SU-DHL-6 (cell line): ENCODE data around the gene CPA4.

ENCODE experiments used
- H2AFZ ChIP-seq: fragments of 200-600 bp; sonication (generic); 2 replicates; pipeline ENCODE4 v1.6.1; 2014; ENCODE audit warnings: low read depth, mild to moderate bottlenecking, moderate library complexity, mixed read lengths, antibody characterized with exemption, low read length; ENCODE audit not compliant: severe bottlenecking
- H3F3A ChIP-seq: fragments of 200-600 bp; shearing (Covaris generic); 2 replicates; pipeline ENCODE4 v1.6.0; 2016; ENCODE audit warnings: antibody characterized with exemption, mild to moderate bottlenecking; ENCODE audit not compliant: insufficient read depth
- H3K27ac ChIP-seq: fragments of 200-600 bp; sonication (generic); 2 replicates; pipeline ENCODE4 v1.5.1; 2016; ENCODE audit warnings: low read depth, mild to moderate bottlenecking, low read length, moderate library complexity, mixed read lengths
- H3K27me3 ChIP-seq: fragments of 200-600 bp; sonication (generic), shearing (Covaris generic); 2 replicates; pipeline ENCODE4 v1.6.0; 2014; ENCODE audit warnings: mild to moderate bottlenecking, low read length
- H3K36me3 ChIP-seq: fragments of 200-600 bp; sonication (generic); 2 replicates; pipeline ENCODE4 v1.6.1; 2014; ENCODE audit warnings: mild to moderate bottlenecking, low read length, mixed read lengths
- H3K4me2 ChIP-seq: fragments of 300-600, 200-600 bp; shearing (Covaris generic), sonication (generic); 2 replicates; pipeline ENCODE4 v1.6.0; 2014; ENCODE audit warnings: low read length, low read depth, mild to moderate bottlenecking; ENCODE audit not compliant: poor library complexity, severe bottlenecking
- H3K4me3 ChIP-seq: fragments of 200-600 bp; sonication (generic); 2 replicates; pipeline ENCODE4 v1.5.1; 2014; ENCODE audit warnings: antibody characterized with exemption, low read length, mild to moderate bottlenecking, mixed read lengths; ENCODE audit not compliant: insufficient read depth, poor library complexity, severe bottlenecking
- H3K79me2 ChIP-seq: fragments of 200-600 bp; sonication (generic); 2 replicates; pipeline ENCODE4 v1.6.1; 2014; ENCODE audit warnings: mild to moderate bottlenecking, low read length, moderate library complexity; ENCODE audit not compliant: insufficient read depth
- H3K9ac ChIP-seq: fragments of 200-600 bp; sonication (generic); 2 replicates; pipeline ENCODE4 v1.7.0; 2014; ENCODE audit warnings: mild to moderate bottlenecking, low read length
- H3K9me2 ChIP-seq: fragments of 200-600 bp; sonication (generic); replicated peaks from 2 replicates; pipeline ENCODE4 v1.6.1; 2014; ENCODE audit warnings: low read length; ENCODE audit not compliant: insufficient read depth
- H3K9me3 ChIP-seq: fragments of 200-600 bp; sonication (generic); 2 replicates; pipeline ENCODE4 v1.6.1; 2014; ENCODE audit warnings: low read length, mixed read lengths; ENCODE audit not compliant: insufficient read depth
- H4K20me1 ChIP-seq: fragments of 200-600 bp; sonication (generic); 2 replicates; pipeline ENCODE4 v1.6.1; 2014; ENCODE audit warnings: low read depth, mild to moderate bottlenecking, antibody characterized with exemption, low read length, moderate library complexity, mixed read lengths
- EZH2phosphoT487 ChIP-seq: fragments of 200-600 bp; sonication (generic), shearing (Covaris generic); conservative IDR thresholded peaks from 2 replicates; pipeline ENCODE4 v1.6.1; 2018; ENCODE audit warnings: mild to moderate bottlenecking, antibody characterized with exemption, low read length, moderate library complexity, mixed read lengths
- TF ChIP-seq, protein P1 (sequence below): fragments of 200-600 bp; sonication (generic); IDR thresholded peaks from one replicate; pipeline ENCODE4 v1.5.1; 2017; ENCODE audit warnings: antibody characterized with exemption, mild to moderate bottlenecking, low read length, moderate library complexity; ENCODE audit not compliant: insufficient read depth, poor library complexity, severe bottlenecking

The CPA4 gene

DNA sequence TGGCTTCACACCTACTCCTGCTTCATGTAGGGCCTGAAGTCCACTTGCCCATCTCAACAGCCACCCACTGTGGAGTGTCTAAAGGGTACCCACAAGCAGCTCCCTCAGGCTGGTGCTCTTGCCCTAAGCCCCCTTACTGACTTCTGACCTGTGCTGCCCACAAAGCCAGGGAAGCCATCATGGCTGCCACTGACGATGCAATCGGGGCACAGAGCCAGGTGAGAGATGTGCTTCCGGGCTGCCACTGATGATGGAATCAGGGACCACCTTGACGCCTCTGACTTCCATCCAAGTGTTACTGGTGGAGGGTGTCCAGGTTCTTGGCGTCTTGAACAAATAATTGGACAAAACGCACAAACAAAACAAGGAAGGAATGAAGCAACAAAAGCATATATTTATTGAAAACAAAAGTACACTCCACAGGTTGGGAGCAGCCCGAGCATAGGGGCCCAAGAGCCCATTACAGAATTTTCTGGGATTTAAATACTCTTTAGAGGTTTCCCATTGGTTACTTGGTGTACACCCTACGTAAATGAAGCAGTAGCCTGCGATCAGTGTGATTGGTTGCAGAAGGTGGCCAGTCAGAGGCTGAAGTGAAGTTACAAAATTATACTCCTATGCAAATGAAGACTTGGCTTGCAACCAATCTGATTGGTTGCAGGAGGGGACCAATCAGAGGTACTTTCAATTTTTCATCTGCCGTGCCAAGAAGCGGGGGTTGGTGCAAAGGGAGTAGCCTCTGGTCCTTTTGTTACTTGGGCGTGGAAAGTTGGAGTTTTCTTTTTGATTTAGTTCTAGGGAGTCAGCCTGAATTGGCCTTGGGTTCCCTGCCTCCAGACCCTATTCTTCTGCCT lies 21.8 kb upstream of the CPA4 start:
- H3K27ac ChIP-seq, result no peak overlapping the region
- H2AFZ ChIP-seq, result peak overlapping the region; percentile 12
- no peak overlapping the region for H3K9ac ChIP-seq
- no peak overlapping the region for H3K4me3 ChIP-seq
- no peak overlapping the region for H3K4me2 ChIP-seq
- H3K79me2 ChIP-seq, result no peaks in the 10 kb centered on the region
- TF ChIP-seq, protein P1, sequence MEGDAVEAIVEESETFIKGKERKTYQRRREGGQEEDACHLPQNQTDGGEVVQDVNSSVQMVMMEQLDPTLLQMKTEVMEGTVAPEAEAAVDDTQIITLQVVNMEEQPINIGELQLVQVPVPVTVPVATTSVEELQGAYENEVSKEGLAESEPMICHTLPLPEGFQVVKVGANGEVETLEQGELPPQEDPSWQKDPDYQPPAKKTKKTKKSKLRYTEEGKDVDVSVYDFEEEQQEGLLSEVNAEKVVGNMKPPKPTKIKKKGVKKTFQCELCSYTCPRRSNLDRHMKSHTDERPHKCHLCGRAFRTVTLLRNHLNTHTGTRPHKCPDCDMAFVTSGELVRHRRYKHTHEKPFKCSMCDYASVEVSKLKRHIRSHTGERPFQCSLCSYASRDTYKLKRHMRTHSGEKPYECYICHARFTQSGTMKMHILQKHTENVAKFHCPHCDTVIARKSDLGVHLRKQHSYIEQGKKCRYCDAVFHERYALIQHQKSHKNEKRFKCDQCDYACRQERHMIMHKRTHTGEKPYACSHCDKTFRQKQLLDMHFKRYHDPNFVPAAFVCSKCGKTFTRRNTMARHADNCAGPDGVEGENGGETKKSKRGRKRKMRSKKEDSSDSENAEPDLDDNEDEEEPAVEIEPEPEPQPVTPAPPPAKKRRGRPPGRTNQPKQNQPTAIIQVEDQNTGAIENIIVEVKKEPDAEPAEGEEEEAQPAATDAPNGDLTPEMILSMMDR, result no peak
- TF ChIP-seq EZH2phosphoT487, result no peak
- H4K20me1 ChIP-seq, result no peaks in the 10 kb centered on the region
- H3K9me3 ChIP-seq, result no peaks in the 10 kb centered on the region
- H3K9me2 ChIP-seq, result no peaks in the 10 kb centered on the region
- no peaks in the 10 kb centered on the region for H3F3A ChIP-seq
- no peaks in the 10 kb centered on the region for H3K36me3 ChIP-seq
- no peaks in the 10 kb centered on the region for H3K27me3 ChIP-seq

DNA sequence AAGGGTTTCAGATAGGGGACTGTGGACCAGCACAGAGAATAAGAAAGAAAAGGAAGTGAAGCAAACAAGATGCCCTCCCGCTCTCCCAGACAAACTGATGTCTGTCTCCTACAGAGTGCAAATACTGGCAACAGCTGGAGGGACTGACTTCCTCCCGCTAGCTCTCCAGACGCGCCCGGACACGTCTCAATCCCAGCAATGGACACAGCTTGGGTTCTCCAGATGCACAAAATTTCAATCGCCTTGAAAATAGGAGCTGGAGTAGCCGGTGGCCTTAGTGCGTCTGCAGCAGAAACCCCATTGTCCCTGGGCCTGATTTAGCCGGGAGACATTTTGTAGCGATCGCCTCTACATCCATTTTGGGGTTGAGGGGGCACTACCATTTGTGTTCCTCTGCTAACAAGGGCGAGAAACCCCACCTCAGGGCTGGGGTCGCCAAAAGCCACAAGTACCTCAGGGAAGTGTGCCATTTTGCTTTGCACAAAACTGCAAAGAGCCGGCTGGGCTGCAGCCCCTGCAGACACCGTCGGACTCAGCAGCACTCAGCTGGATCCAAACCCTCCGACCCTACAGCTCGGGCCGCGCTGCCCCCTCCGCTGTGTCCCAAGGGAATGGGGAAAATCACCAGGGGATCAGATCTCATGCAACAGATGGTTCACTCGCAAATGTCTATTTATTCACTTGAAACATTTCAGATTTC lies 20.4 kb upstream of the CPA4 start:
- Histone ChIP-seq H3K9me3 (no peaks in the 10 kb centered on the region), H3K27ac (no peak overlapping the region), H4K20me1 (no peaks in the 10 kb centered on the region), H3K4me2 (no peak overlapping the region), H2AFZ (no peak overlapping the region), H3K4me3 (no peak overlapping the region), H3K79me2 (no peaks in the 10 kb centered on the region), H3K27me3 (no peaks in the 10 kb centered on the region), H3F3A (no peaks in the 10 kb centered on the region), H3K9me2 (no peaks in the 10 kb centered on the region), H3K9ac (no peak overlapping the region), H3K36me3 (no peaks in the 10 kb centered on the region)
- TF ChIP-seq EZH2phosphoT487, result no peak
- TF ChIP-seq, protein P1, result no peak

DNA sequence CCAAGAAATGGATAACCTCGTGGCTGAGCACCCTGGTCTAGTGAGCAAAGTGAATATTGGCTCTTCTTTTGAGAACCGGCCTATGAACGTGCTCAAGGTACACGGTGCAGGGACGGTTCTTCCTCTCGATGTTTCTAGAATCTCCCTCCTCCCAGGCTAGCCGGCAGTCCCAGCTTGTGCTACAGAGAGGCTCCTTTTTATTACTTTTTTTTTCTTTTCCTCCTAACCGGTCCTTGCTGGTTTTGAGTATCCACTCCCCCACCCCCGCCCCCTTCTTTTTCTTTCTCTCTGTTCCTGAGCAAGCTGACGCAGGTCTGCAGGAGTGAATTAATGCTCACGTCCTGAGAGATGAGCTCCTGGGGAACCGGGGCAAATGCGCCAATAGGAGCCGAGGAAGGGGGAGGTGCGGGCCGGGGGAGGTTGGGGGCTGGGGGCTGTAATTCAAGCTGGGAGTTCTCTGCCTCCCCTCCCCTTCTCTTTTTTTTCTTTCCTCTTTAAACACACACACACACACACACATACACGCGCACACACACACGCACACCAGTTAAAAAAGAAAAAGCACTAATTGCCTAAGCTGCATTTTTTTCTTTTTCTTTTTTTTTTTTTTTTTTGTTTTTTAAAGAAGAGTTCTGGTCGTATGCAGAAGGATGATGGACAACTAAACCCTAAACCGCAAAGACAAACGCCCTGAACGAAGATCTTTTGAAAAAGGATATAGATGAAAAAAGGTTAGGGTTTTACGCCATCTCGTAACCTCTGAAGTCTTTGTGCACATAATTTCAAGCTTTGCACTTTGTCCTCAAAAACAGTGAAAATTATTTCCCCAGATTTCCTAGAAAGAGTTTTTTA lies 19.7 kb upstream of the CPA4 start:
- H3K27me3 ChIP-seq, result no peaks in the 10 kb centered on the region
- no peaks in the 10 kb centered on the region for H4K20me1 ChIP-seq
- no peaks in the 10 kb centered on the region for H3F3A ChIP-seq
- no peak for TF ChIP-seq EZH2phosphoT487
- TF ChIP-seq, protein P1, result no peak
- no peaks in the 10 kb centered on the region for H3K79me2 ChIP-seq
- H3K4me2 ChIP-seq, result no peak overlapping the region
- no peak overlapping the region for H3K27ac ChIP-seq
- no peaks in the 10 kb centered on the region for H3K9me2 ChIP-seq
- no peak overlapping the region for H3K4me3 ChIP-seq
- no peak overlapping the region for H3K9ac ChIP-seq
- no peaks in the 10 kb centered on the region for H3K36me3 ChIP-seq
- no peaks in the 10 kb centered on the region for H3K9me3 ChIP-seq
- no peak overlapping the region for H2AFZ ChIP-seq
